ENCODE measurements around the gene NDRG2.
"Not testable (repeated sequence)": the region's sequence is repeated elsewhere in the genome, so short reads cannot be mapped to it uniquely, and the experiment has no call there.

Gene NDRG2

DNA sequence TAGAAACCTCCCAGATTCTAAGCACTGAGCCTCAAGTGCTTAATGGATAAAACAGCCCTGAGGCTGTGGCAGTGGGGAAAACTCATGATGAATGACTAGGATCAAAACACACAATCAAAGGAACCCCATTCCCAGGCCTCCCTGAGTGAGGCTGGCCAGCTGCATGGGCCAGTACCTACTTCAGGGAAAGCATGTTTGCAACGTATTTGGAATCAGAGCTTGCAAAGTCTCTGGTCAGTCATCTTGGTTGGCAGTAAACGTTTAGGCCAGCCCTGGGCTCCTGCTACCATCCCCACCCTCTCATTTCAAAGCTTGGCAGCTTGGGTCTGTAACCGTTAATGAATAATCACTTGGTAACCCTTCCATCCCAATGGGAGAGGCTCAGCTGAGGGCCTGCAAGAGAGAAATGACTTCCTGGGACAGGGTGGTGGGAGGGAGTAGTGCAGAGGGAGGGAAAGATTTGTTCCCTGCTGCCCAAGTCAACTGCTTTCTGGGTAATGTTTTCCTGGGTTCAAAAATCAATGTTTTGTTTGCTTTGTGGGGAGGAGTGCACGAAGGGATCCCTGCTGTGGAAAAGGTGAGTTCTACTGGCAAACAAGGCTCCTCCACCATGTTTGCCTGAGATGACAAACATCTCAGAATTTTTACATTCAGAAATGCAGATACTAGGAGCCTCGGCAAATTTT, 30.7 kb upstream of the NDRG2 start:
- no peak for DNase-seq (ENCODE audit: low spot score)

GRCh38 chr14:21054768-21055145, 29.9 kb upstream of the NDRG2 start:
- no peak for DNase-seq (ENCODE audit: low spot score)

DNA sequence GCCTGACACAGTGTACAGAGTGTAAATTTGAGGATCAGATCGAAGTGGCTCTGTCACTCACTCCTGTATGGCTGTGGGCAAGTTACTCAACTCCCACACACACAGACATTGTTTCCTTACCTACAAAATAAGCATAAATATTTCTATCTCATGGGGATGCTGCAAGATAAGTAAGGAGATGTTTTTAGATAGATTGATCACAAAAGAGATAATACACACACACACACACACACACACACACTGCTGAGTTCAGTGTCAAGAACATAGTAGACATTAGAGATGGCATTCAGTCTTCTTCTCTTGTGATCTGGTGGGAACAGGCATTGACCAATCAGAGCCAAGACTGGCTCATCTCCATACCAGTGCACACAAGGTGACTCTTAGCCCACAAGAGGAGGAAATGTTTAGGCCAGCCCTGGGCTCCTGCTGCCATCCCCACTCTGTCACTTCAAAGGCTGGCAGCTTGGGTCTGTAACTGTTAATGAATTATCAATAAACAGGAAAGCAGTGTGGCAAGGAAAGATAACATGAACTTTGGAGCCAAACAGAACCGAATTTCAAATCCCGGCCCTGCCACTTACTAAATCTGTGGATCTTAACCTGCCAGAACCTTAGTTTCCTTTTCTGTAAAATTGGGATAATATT, 29.4 kb upstream of the NDRG2 start:
- DNase-seq (ENCODE audit: low spot score), result no peak

DNA sequence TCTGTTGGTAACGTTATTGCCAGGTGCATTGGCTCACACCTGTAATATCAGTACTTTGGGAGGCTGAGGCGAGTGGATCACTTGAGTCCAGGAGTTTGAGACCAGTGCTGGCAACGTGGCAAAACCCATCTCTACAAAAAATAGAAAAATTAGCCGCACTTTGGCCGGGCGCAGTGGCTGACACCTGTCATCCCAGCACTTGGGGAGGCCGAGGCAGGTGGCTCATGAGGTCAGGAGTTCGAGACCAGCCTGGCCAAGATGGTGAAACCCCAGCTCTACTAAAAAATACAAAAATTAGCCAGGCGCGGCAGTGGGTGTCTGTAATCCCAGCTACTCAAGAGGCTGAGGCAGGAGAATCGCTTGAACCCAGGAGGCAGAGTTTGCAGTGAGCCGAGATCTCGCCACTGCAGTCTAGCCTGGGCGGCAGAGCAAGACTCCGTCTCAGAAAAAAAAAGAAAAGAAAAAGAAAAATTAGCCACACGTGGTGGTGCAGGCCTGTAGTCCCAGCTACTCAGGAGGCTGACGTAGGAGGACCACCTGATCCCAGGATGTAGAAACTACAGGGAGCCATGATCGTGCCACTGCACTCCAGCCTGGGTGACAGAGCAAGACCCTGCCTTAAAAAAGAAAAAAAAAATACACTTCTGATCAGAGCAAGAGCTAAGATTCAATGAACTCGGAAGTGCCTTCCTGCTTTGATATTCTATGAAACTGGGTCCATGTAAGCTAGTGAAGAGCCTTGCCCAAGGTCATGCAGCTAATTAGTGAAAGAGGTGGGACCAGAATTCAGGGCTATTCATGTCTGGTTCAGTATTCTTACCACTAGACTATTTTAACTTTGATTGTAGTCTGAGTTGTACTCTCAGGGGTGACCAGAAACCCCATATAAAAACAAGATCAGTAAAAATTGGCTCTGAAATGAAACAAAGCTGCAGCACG, 28.6 kb upstream of the NDRG2 start:
- no peak for DNase-seq (ENCODE audit: low spot score)

GRCh38 chr14:21050597-21050996, 25.7 kb upstream of the NDRG2 start:
- no peak for DNase-seq (ENCODE audit: low spot score)

GRCh38 chr14:21049271-21049673, 24.4 kb upstream of the NDRG2 start:
- no peak for DNase-seq (ENCODE audit: low spot score)

DNA sequence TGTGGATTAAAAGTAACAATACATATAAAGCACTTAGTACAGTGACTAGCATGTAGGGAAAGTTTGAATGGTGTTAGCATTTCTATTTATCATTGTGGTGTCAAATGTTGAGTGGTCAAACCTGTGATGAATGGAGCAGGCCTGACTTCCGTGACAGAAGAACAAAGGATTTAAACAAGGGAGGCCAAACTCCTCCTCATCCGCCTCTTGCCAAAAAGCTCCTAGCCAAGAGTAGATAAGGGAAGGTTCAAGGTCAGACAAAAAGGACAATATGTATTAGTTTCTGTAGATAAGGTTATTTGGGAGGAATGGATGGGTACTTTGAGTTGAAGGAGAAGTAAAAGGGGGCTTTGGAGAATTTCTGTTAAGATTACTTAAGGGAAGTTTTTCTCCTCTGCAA, 23.8 kb upstream of the NDRG2 start:
- no peak for DNase-seq (ENCODE audit: low spot score)

GRCh38 chr14:21047378-21047781, 22.5 kb upstream of the NDRG2 start:
- DNase-seq (ENCODE audit: low spot score), result no peak

DNA sequence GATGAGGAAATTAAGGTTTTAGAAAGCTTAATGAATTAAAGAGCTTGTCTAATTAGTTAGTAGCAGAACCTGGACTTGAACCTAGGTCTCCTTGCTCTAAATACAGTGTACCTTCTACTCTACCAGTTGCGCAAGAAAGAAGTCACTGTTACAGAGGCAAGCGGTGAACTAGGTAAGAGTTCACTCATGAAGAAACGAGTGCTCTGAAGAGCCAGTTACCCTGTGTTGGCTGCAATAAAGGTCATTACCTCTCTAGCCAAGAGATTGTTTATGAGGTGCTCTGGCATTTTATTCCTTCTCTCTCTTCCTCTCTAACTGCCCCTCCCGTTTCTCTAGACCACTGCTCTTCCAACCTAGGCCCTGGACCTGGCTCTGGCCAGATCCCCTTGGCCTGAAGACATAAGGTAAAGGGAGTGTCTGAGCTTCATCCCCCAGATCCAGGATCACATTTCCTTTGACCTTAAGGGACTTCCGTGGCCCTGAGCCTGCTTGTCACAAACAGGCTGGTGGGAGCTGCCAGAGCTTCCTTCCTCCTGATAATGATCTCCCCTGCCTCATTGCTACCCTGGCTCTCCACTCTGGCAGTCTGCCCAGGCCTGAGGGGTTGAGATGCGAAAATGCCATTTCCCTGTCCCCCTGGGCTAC, 19.2 kb upstream of the NDRG2 start:
- no peak for DNase-seq (ENCODE audit: low spot score)

DNA sequence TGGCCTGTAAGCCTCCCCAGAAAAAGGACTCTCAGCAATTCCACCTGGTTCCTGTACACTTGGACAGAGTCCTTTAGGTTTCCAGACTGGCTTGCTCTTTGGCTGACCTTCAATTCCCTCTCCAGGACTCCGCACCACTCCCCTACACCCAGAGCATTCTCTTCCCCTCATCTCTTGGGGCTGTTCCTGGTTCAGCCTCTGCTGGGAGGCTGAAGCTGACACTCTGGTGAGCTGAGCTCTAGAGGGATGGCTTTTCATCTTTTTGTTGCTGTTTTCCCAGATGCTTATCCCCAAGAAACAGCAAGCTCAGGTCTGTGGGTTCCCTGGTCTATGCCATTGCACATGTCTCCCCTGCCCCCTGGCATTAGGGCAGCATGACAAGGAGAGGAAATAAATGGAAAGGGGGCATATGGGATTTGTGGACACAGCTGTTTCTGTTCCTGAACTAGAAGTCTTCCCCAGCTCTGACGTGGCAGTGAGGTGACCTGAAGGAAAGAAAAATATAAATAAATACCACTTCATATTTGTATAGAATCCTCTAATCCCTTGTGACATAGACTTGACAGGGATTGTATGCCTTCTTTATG, 18.6 kb upstream of the NDRG2 start:
- DNase-seq (ENCODE audit: low spot score), result no peak

- DNase-seq (ENCODE audit: low spot score), result no peak
Measured at GRCh38 chr14:21042918-21043317, 18.1 kb upstream of the NDRG2 start.

GRCh38 chr14:21041676-21042433, 17.0 kb upstream of the NDRG2 start, which contains the start of gene RNASE7:
RNASE7 (plus strand) TSS chr14:21042362; CDS start chr14:21042993, 631 bp downstream.
- DNase-seq (ENCODE audit: low spot score), result no peak

DNA sequence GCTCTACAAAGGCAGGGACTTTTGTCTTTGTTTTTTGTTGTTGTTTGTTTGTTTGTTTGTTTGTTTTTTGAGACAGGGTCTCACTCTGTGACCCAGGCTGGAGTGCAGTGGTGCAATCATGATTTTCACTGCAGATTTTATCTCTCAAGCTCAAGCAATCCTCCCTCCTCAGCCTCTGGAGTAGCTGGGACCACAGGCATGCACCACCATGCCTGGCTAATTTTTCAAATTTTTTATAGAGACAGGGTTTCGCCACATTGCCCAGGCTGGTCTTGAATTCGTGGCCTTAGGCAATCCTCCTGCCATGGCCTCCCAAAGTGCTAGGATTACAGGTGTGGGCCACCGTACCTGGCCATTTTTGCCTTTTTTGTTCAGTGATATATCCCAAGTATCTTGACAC, 16.1 kb upstream of the NDRG2 start:
- not testable (repeated sequence) for DNase-seq (ENCODE audit: low spot score)

DNA sequence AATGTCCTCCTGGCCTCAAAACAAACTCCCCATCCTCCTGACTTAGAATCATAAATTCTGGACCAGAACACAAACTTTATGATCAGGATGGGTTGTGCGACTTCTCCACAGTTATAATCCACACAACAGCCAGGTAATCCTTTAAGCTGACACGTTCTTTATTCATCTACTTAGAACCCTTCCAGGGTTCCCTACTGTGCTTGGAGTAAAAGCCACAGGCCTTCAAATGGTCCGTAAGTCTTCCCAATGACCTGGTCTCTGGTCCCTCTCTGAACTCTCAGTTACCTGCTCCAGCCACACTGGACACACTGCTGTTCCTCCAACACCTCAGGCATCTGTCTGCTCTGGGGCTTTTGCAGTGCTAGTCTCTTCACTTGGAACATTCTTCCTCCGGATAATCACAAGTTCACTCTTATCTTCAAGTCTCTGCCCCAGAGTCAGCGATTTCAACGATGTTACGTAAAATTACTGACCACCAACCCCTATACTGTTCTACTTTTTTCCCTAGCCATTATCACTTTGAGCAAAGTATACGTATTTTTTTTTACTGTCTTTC, 15.6 kb upstream of the NDRG2 start:
- no peak for DNase-seq (ENCODE audit: low spot score)

GRCh38 chr14:21039585-21040369, 14.9 kb upstream of the NDRG2 start:
- DNase-seq (ENCODE audit: low spot score), result peak; percentile 61

GRCh38 chr14:21038441-21039422, 13.9 kb upstream of the NDRG2 start:
- no peak for DNase-seq (ENCODE audit: low spot score)

DNA sequence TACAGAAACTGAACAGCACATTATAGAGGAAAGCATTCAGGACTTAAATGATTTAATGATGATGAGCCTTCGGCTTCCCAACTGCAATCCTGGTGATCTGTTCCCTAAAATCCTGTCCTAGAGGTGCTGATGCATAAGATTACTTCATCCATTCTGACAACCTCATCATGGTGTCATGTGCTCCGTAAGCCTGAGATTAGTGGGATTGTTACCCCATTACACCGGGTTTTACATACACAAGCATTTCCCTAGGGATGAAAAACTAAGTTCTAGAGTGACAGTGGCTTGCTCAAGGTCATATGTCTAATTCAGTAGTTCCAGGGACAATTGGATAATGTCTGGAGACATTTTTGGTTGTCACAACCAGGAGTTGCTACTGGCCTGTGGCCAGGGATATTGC, 12.3 kb upstream of the NDRG2 start:
- no peak for DNase-seq (ENCODE audit: low spot score)

GRCh38 chr14:21036751-21037150, 11.9 kb upstream of the NDRG2 start:
- DNase-seq (ENCODE audit: low spot score), result no peak

DNA sequence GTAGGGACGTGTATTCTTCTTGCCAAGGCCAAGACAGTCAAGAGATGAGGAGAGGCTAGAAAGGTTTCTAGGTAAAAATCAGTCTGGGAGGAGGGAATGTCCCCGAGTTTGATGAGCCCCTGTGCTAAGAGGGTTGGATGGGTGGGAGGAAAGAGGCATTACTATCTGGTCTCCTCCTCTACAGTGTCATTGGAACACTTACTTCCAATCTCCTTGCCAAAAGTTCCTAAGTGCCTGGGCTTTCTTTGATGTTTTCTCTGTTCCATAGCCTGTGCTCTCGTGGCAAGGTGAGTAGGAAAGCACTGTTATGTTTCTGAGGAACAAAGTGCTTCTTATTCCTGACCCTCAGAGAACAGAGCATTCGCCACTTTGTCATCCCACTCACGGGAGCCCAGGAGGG, 9.8 kb upstream of the NDRG2 start, which contains the start of gene RNASE13:
TSS of gene RNASE13 (minus strand) at position 101 of the 400 bp plus-strand sequence. CDS start 519 bp downstream, outside the sequence.
- no peak for DNase-seq (ENCODE audit: low spot score)
